Measurements from ENCODE around the gene TNFAIP2. TPM values are rescaled to one million over a fixed set of nuclear protein-coding genes. Genes with fewer than 3 reads are reported as not detected.

Gene TNFAIP2
- total RNA-seq, 1 experiment from 2014 or later: 366 TPM

- DNase-seq: no peak
- no peaks in the 10 kb centered on the region for H3K79me2 ChIP-seq (ENCODE audit: low read depth)
- intact Hi-C loops (cut with micrococcal nuclease; ENCODE audit: unreplicated experiment): no loop called here
These were observed 54.1 kb downstream of the TNFAIP2 start for GRCh38 chr14:103177376-103177775.

GRCh38 chr14:103178521-103178920 is 55.3 kb downstream of the TNFAIP2 start:
- BruUV-seq (replicated peaks): no TSS peak
- H3K4me1 ChIP-seq (replicated peaks; ENCODE audit: insufficient read depth): peaks cover 18% of the 10 kb centered on the region
- DNase-seq: no peak
- no peaks in the 10 kb centered on the region for H3K27me3 ChIP-seq (ENCODE audit: insufficient read depth, low read depth)
- no peak overlapping the region for H3K4me3 ChIP-seq
- no peak overlapping the region for H3K27ac ChIP-seq
- intact Hi-C loops (cut with micrococcal nuclease; ENCODE audit: unreplicated experiment): no loop called here
- no peaks in the 10 kb centered on the region for H4K20me1 ChIP-seq (ENCODE audit: insufficient read depth)
- peaks cover 9% of the 10 kb centered on the region; the same call in 1 of the 2 replicates for H3K36me3 ChIP-seq (ENCODE audit: low read depth)
- H3K79me2 ChIP-seq (ENCODE audit: low read depth): no peaks in the 10 kb centered on the region
- ChIA-PET CTCF (no interaction called here), POLR2A (ENCODE audit: unreplicated experiment) (interaction anchor here (0.7 kb wide), 1 partner anchor 117 kb away, joined by 3 read pairs; no protein-coding TSS in a partner anchor)
- H3K9me2 ChIP-seq (ENCODE audit: insufficient read depth): no peaks in the 10 kb centered on the region
- H2AFZ ChIP-seq: no peak overlapping the region
- H3F3A ChIP-seq (ENCODE audit: insufficient read depth, low read depth): peaks cover 13% of the 10 kb centered on the region
- H3K9me3 ChIP-seq (ENCODE audit: insufficient read depth, low read depth): peaks cover 20% of the 10 kb centered on the region
- TF ChIP-seq EZH2 (IDR thresholded peaks at IDR 0.05; ENCODE audit: low read depth): no peak
- no peak for TF ChIP-seq CTCF (conservative IDR thresholded peaks at IDR 0.05)
- no peak overlapping the region for H3K4me2 ChIP-seq

More at GRCh38 chr14:103177376-103177775, 54.1 kb downstream of the TNFAIP2 start:
- ChIA-PET CTCF (interaction anchor here (0.6 kb wide), 1 partner anchor 74 kb away, joined by 4 read pairs; no protein-coding TSS in a partner anchor), POLR2A (ENCODE audit: unreplicated experiment) (no interaction called here)
- Histone ChIP-seq H3F3A (ENCODE audit: insufficient read depth, low read depth) (peaks cover 24% of the 10 kb centered on the region), H3K36me3 (ENCODE audit: low read depth) (peaks cover 9% of the 10 kb centered on the region; the same call in 1 of the 2 replicates), H4K20me1 (ENCODE audit: insufficient read depth) (no peaks in the 10 kb centered on the region), H3K27me3 (ENCODE audit: insufficient read depth, low read depth) (no peaks in the 10 kb centered on the region), H2AFZ (no peak overlapping the region), H3K4me1 (replicated peaks; ENCODE audit: insufficient read depth) (peaks cover 30% of the 10 kb centered on the region), H3K4me3 (no peak overlapping the region), H3K9me3 (ENCODE audit: insufficient read depth, low read depth) (peaks cover 23% of the 10 kb centered on the region), H3K27ac (no peak overlapping the region), H3K4me2 (no peak overlapping the region), H3K9me2 (ENCODE audit: insufficient read depth) (no peaks in the 10 kb centered on the region)
- no TSS peak for BruUV-seq (replicated peaks)
- TF ChIP-seq CTCF (conservative IDR thresholded peaks at IDR 0.05) (no peak), EZH2 (IDR thresholded peaks at IDR 0.05; ENCODE audit: low read depth) (no peak)

- H3K4me2 ChIP-seq: no peak overlapping the region
- no TSS peak for BruUV-seq (replicated peaks)
- H3K4me1 ChIP-seq (replicated peaks; ENCODE audit: insufficient read depth): peaks cover 14% of the 10 kb centered on the region; the same call in 1 of the 2 replicates
- no peaks in the 10 kb centered on the region for H4K20me1 ChIP-seq (ENCODE audit: insufficient read depth)
- no peak overlapping the region for H3K27ac ChIP-seq
- H3K9me2 ChIP-seq (ENCODE audit: insufficient read depth): no peaks in the 10 kb centered on the region
- H2AFZ ChIP-seq: no peak overlapping the region
- no peak overlapping the region for H3K4me3 ChIP-seq
- peaks cover 14% of the 10 kb centered on the region for H3K9me3 ChIP-seq (ENCODE audit: insufficient read depth, low read depth)
- DNase-seq: no peak
- H3K79me2 ChIP-seq (ENCODE audit: low read depth): no peaks in the 10 kb centered on the region
- no peak for TF ChIP-seq EZH2 (IDR thresholded peaks at IDR 0.05; ENCODE audit: low read depth)
- no peak for TF ChIP-seq CTCF (conservative IDR thresholded peaks at IDR 0.05)
- no peaks in the 10 kb centered on the region for H3K27me3 ChIP-seq (ENCODE audit: insufficient read depth, low read depth)
- peaks cover 8% of the 10 kb centered on the region for H3F3A ChIP-seq (ENCODE audit: insufficient read depth, low read depth)
- ChIA-PET CTCF (no interaction called here), POLR2A (ENCODE audit: unreplicated experiment) (interaction anchor here (0.7 kb wide), 1 partner anchor 117 kb away, joined by 3 read pairs; no protein-coding TSS in a partner anchor)
- H3K36me3 ChIP-seq (ENCODE audit: low read depth): peaks cover 9% of the 10 kb centered on the region; the same call in 1 of the 2 replicates
- intact Hi-C loops (cut with micrococcal nuclease; ENCODE audit: unreplicated experiment): no loop called here
These were observed 55.8 kb downstream of the TNFAIP2 start for GRCh38 chr14:103179094-103179493.

Measured in PC-9 (cell line).